Cardiac muscle cell (in vitro differentiated cells and primary cell): ENCODE data around the gene SLC13A3. TPM values are rescaled to one million over a fixed set of nuclear protein-coding genes. Genes with fewer than 3 reads are reported as not detected.

Source experiments
- DNase-seq, 2 donors: peaks; one replicate each; pipeline versions ENCODE4 v3.0.0 to v3.0.0-alpha.2; 2010 to 2017; ENCODE audit warnings: low read depth in 1 of 2, low spot score in 1 of 2
- H3K27ac ChIP-seq: fragments of 200-600 bp; sonication (generic); 2 replicates; pipeline ENCODE4 v1.5.1; 2016
- H3K27me3 ChIP-seq: fragments of 200-600 bp; sonication (generic); 2 replicates; pipeline ENCODE4 v1.6.0; 2016; ENCODE audit warnings: control low read depth
- H3K36me3 ChIP-seq: fragments of 200-600 bp; sonication (generic); 2 replicates; pipeline ENCODE4 v1.5.1; 2016; ENCODE audit warnings: control low read depth
- H3K4me1 ChIP-seq: fragments of 200-600 bp; sonication (generic); 2 replicates; pipeline ENCODE4 v1.8.1; 2017; ENCODE audit warnings: low read depth, mild to moderate bottlenecking, mixed run types
- H3K4me3 ChIP-seq: fragments of 200-600 bp; sonication (generic); 2 replicates; pipeline ENCODE4 v1.5.1; 2016; ENCODE audit warnings: mild to moderate bottlenecking
- H3K9me3 ChIP-seq: fragments of 200-600 bp; sonication (generic); 2 replicates; pipeline ENCODE4 v1.5.1; 2017; ENCODE audit warnings: low read depth, mild to moderate bottlenecking, control low read depth
- CTCF ChIP-seq: IDR thresholded peaks from 2 replicates; pipeline ENCODE4 v1.5.1; 2012; ENCODE audit warnings: low read depth, mild to moderate bottlenecking, low read length
- polyA plus RNA-seq: library from polyadenylated mRNA; unstranded; fragments of >200 nt; fragmentation: Nextera tagmentation; extraction: Ambion mirVana; gene quantifications from 2 replicates; pipeline ENCODE4 v1.2.1, GENCODE V29; 2016
- total RNA-seq: library from RNA; depleted of rRNA; stranded (reverse); fragments of >200 nt; gene quantifications from 2 replicates; pipeline ENCODE4 v1.2.3, GENCODE V29; 2016

The SLC13A3 gene
- total and polyA plus RNA-seq, 2 experiments from 2014 or later: 2.1 to 3.9 TPM

- no peaks in the 10 kb centered on the region for H3K4me1 ChIP-seq
- TF ChIP-seq CTCF: no peak
- no peaks in the 10 kb centered on the region for H3K9me3 ChIP-seq
- no peak overlapping the region for H3K27ac ChIP-seq
- H3K27me3 ChIP-seq: no peaks in the 10 kb centered on the region
- DNase-seq: peak in 1 of 2 donors; percentile 85
- H3K4me3 ChIP-seq: no peak overlapping the region
- no peaks in the 10 kb centered on the region for H3K36me3 ChIP-seq
Measured at GRCh38 chr20:46621492-46621891, 29.8 kb downstream of the SLC13A3 start.

- no peaks in the 10 kb centered on the region for H3K36me3 ChIP-seq
- H3K9me3 ChIP-seq: no peaks in the 10 kb centered on the region
- H3K4me3 ChIP-seq: no peak overlapping the region
- TF ChIP-seq CTCF: no peak
- H3K27ac ChIP-seq: no peak overlapping the region
- no peaks in the 10 kb centered on the region for H3K27me3 ChIP-seq
- H3K4me1 ChIP-seq: no peaks in the 10 kb centered on the region
- DNase-seq: peak; percentile 1 to 18
Measured at GRCh38 chr20:46619445-46619844, 31.8 kb downstream of the SLC13A3 start.

GRCh38 chr20:46618316-46619100 lies 32.8 kb downstream of the SLC13A3 start:
- Histone ChIP-seq H3K4me1 (no peaks in the 10 kb centered on the region), H3K27me3 (no peaks in the 10 kb centered on the region), H3K36me3 (no peaks in the 10 kb centered on the region), H3K27ac (no peak overlapping the region), H3K4me3 (no peak overlapping the region), H3K9me3 (no peaks in the 10 kb centered on the region)
- no peak for TF ChIP-seq CTCF
- DNase-seq: no peak

- Histone ChIP-seq H3K9me3 (no peaks in the 10 kb centered on the region), H3K36me3 (no peaks in the 10 kb centered on the region), H3K4me1 (no peaks in the 10 kb centered on the region), H3K4me3 (no peak overlapping the region), H3K27ac (no peak overlapping the region), H3K27me3 (no peaks in the 10 kb centered on the region)
- TF ChIP-seq CTCF: no peak
- DNase-seq: no peak
Measured at GRCh38 chr20:46614503-46614902, 36.8 kb downstream of the SLC13A3 start.

- H3K4me3 ChIP-seq: no peak overlapping the region
- no peaks in the 10 kb centered on the region for H3K36me3 ChIP-seq
- no peaks in the 10 kb centered on the region for H3K9me3 ChIP-seq
- no peaks in the 10 kb centered on the region for H3K4me1 ChIP-seq
- no peak for TF ChIP-seq CTCF
- no peak overlapping the region for H3K27ac ChIP-seq
- DNase-seq: no peak
- H3K27me3 ChIP-seq: no peaks in the 10 kb centered on the region
Measured at GRCh38 chr20:46610145-46610544, 41.1 kb downstream of the SLC13A3 start.
